GM18951 (cell line): ENCODE measurements around the gene LGR6.

ENCODE experiments used
- POLR2A ChIP-seq: IDR thresholded peaks from 4 replicates; pipeline ENCODE4 v1.6.1; 2011; ENCODE audit warnings: mild to moderate bottlenecking; ENCODE audit not compliant: insufficient read length, insufficient read depth; ENCODE audit errors: extremely low read depth
- in situ Hi-C: fragments of 300-500 bp; cut with MboI; formaldehyde crosslinking; loops from one replicate; pipeline ENCODE4 v1.12.0; 2022; ENCODE audit warnings: low sequenced_read_pairs, mixed read lengths, inconsistent platforms; ENCODE audit not compliant: unreplicated experiment

Gene LGR6

GRCh38 chr1:202153284-202153683 is 40.3 kb upstream of the LGR6 start:
- no peak for TF ChIP-seq POLR2A
- in situ Hi-C loops: no loop called here

GRCh38 chr1:202154148-202154765 is 39.3 kb upstream of the LGR6 start:
- in situ Hi-C loops: no loop called here
- TF ChIP-seq POLR2A: no peak

GRCh38 chr1:202154766-202155477 is 38.7 kb upstream of the LGR6 start:
- in situ Hi-C loops: no loop called here
- TF ChIP-seq POLR2A: no peak

- in situ Hi-C loops: no loop called here
- TF ChIP-seq POLR2A: no peak
Measured at GRCh38 chr1:202155478-202156021, 38.0 kb upstream of the LGR6 start.

- no peak for TF ChIP-seq POLR2A
Measured at GRCh38 chr1:202156590-202156989, 37.0 kb upstream of the LGR6 start.

GRCh38 chr1:202157945-202158344 is 35.7 kb upstream of the LGR6 start:
- in situ Hi-C loops: no loop called here
- no peak for TF ChIP-seq POLR2A

More at GRCh38 chr1:202156590-202156989, 37.0 kb upstream of the LGR6 start:
- in situ Hi-C loops: no loop called here

GRCh38 chr1:202158810-202159533 is 34.6 kb upstream of the LGR6 start:
- peak; percentile 30 for TF ChIP-seq POLR2A
- in situ Hi-C loops: no loop called here

GRCh38 chr1:202159534-202160371 is 33.8 kb upstream of the LGR6 start:
- TF ChIP-seq POLR2A: peak; percentile 68
- in situ Hi-C loops: no loop called here

- TF ChIP-seq POLR2A: peak; percentile 69
- in situ Hi-C loops: no loop called here
Measured at GRCh38 chr1:202160377-202160940, 33.1 kb upstream of the LGR6 start, which contains the start of gene PTPN7. PTPN7 (minus strand) TSS chr1:202160602; CDS start chr1:202159402, 1,200 bp downstream.

GRCh38 chr1:202161151-202162046 is 32.2 kb upstream of the LGR6 start:
- in situ Hi-C loops: no loop called here
- no peak for TF ChIP-seq POLR2A

GRCh38 chr1:202162047-202162417 is 31.6 kb upstream of the LGR6 start:
- no peak for TF ChIP-seq POLR2A
- in situ Hi-C loops: no loop called here
